CD4-positive, alpha-beta T cell treated with Interleukin-4 for 4 hours (primary cell): Measurements from ENCODE around the gene DIS3.
"Not testable (repeated sequence)": the region's sequence is repeated elsewhere in the genome, so short reads cannot be mapped to it uniquely, and the experiment has no call there.

Source experiments
- DNase-seq: peaks from one replicate; pipeline ENCODE4 v3.0.0-alpha.2; 2020

Gene DIS3, protein sequence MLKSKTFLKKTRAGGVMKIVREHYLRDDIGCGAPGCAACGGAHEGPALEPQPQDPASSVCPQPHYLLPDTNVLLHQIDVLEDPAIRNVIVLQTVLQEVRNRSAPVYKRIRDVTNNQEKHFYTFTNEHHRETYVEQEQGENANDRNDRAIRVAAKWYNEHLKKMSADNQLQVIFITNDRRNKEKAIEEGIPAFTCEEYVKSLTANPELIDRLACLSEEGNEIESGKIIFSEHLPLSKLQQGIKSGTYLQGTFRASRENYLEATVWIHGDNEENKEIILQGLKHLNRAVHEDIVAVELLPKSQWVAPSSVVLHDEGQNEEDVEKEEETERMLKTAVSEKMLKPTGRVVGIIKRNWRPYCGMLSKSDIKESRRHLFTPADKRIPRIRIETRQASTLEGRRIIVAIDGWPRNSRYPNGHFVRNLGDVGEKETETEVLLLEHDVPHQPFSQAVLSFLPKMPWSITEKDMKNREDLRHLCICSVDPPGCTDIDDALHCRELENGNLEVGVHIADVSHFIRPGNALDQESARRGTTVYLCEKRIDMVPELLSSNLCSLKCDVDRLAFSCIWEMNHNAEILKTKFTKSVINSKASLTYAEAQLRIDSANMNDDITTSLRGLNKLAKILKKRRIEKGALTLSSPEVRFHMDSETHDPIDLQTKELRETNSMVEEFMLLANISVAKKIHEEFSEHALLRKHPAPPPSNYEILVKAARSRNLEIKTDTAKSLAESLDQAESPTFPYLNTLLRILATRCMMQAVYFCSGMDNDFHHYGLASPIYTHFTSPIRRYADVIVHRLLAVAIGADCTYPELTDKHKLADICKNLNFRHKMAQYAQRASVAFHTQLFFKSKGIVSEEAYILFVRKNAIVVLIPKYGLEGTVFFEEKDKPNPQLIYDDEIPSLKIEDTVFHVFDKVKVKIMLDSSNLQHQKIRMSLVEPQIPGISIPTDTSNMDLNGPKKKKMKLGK

DNA sequence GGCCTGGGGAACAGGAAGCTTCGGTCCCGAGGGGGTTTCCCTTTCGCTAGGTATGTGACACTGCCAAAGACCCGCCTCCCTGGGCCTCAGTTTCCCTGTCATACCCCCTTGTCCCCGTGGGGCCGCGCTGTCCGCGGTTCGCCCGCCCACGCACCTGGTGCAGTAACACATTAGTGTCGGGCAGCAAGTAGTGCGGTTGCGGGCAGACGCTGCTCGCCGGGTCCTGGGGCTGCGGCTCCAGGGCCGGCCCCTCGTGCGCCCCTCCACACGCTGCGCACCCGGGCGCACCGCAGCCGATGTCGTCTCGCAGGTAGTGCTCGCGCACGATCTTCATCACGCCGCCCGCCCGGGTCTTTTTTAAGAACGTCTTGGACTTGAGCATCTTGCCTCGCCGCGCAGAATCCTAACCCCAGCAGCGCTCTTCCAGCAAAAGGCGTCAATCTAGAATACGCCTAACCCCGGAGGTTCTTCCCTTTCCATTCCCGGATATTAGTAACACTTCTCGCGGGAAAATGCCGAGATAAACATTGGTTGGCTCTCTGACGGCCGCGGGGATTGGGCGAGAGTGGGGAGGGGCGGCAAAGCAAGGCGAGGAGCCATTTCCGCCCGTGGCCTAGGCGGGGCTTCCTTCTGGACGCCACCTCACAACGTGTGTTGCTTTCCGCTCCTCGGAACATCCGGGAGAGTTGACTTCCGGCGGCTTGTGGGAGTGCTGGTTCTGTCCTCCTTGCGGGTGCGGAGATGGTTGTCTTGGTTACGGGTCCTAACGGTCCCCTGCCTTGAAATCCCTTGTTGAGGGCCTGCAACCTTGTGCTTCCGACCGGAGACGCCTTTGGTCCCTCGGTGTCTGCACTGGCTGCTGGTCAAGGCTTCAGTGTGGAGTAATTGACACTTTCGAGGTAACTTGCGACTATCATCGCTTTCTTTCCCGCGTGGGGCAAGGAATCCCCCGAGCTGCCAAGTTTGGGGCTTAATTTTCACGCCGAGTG lies at the start of gene DIS3, which contains the start of gene PIBF1:
Gene DIS3 (minus strand): TSS at position 450 of the 989 bp plus-strand sequence. CDS start 68 bp downstream, at position 382.
Gene PIBF1 (plus strand): TSS at position 683 of the 989 bp plus-strand sequence. CDS start 1,337 bp downstream, outside the sequence.
- peak; percentile 96 for DNase-seq

DNA sequence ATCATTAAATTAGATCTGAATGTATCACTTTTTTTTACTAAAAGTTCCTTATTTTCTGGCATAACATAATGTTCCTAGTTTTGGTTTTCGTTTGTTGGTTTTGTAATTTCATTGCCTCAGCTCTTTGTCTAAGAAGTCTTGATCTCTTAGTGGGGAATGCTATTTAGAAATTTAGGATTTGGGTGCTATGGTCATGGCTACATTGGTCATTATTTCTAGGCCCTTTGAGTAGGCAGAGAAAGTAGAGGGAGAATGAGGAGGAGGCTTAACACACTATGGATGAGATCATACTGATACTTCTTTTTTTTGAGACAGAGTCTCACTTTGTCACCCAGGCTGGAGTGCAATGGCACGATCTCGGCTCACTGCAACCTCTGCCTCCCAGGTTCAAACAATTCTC lies 42.0 kb upstream of the DIS3 start:
- DNase-seq, result no peak

DNA sequence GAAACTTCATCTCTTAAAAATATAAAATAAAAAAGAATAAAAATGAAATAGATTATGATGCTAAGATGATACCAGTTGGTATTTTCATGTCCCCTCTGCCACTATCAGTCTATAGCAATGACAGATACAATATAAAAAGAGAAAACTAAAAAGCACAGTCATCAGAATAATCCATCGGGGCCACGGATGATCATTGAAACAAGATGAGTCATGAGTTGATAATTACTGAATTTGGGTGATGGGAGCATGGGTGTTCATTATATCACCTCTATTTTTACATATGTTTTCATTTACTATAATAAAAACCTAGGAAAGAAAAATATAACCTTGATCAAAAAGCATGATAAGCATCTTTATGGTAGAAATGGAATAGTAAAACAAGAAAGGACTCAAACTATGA lies 41.4 kb upstream of the DIS3 start:
- no peak for DNase-seq

DNA sequence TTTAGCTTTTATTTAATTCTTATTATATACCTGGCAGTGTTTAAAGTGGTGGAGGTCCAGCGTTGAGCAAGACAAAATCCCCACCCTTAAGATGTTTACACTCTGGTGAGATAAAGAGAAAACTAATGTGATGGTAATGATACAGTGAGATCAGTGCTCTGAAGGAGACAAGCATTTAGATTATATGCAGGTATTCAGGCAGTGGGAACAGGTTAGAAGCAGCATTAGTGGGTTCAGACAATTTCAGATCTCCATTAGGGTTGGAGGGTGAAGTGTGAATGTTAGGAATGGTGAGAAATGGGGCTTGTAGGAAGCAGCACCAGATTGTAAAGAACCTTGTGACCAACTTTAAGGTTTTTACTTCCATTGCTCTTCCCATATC lies 39.2 kb upstream of the DIS3 start:
- DNase-seq, result no peak

DNA sequence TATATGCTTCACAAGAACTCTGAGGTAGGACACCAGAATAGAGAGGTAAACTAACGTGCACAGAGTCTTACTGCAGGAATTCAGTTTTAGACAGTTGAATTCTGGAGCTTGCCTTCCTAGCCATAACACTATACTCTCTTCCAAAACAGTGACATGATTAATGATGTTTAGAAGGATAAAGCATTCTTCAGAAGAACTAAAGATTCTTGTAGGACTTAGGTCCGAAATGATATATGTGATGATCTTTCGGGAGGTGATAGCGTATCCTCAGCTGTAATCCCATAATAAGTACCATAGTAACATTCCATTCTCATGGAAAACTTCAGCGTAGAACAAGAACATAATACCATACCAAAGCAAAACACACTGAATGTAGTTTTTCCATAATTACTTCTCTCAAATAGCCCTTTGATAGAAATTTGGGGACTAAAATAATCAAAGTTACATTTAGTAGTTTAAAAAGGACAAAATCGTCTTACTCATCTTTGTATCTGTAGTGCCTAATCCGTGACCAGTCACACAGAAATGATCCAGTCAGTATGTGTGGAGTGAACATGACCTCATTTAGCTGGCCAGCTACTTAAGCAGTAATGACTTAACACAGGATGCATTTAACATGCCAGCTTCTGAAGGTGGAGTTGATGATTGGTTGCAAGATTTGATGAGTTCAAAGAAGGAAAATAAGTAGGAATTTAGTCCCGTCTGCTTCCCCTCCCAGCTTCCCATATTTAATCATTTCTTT lies 38.6 kb upstream of the DIS3 start:
- DNase-seq, result no peak

DNA sequence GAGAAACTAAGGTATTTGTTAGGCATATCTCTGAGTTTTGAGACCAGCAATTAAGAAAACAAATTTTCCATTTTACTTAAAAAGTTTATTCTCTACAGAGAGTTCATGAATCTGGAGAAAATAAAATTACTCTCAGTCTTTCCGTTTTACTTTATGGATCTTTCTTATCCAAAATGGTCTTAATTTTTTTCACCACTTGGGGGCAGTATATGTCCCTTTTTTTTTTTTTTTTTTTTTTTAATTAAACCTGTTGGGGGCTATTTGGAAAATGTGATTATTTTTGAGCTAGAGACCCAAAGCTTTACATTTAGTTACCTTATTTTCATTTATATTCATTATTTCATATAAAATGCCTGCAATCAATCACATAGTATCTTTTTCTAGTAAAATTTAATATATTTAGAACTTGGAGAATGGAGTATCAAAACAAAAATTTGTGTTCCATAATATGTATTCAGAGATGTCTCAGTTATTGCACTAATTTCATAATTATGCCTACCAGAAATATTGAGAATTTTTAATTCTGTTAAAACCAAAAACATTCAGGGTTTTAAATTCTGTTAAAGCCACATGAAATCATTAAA lies 27.3 kb upstream of the DIS3 start:
- DNase-seq, result peak; percentile 12

DNA sequence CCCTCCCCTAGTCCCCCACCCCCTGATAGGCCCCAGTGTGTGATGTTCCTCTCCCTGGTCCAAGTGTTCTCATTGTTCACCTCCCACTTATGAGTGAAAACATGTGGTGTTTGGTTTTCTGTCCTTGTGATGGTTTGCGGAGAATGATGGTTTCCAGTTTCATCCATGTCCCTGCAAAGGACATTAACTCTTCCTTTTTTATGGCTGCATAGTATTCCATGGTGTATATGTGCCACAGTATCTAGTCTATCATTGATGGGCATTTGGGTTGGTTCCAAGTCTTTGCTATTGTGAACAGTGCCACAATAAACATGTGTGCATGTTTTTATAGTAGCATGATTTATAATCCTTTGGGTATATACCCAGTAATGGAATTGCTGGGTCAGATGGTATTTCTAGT lies 24.8 kb upstream of the DIS3 start:
- DNase-seq, result not testable (repeated sequence)

DNA sequence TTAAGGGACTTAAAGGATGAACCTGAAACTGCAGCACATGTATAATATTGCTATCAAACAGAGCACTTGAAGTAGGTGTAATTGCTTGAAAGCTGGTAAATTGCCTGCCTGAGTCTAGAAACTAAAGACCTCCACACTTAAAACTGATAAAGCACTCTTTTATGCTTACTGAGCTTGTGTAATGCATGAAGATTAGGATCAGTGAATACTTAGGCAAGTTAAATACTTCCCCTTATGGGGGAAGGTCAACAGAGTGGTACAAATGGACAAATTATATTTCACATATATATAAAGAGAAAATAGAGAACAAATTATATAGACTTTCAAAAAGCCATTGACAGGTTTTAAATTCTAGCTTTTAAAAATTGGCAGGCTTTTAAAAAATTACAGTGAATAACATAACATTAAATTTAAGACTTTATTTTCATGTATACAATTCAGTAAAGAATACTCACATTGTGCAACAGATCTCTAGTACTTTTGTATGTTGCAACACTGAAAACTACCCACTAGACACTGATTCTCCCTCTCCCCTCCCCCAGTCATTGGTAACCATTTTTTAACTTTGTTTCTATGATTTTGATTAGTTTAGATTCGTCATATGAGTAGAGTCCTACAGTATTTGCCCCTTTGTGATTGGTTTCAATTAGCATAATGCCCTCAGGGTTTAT lies 24.1 kb upstream of the DIS3 start:
- no peak for DNase-seq

DNA sequence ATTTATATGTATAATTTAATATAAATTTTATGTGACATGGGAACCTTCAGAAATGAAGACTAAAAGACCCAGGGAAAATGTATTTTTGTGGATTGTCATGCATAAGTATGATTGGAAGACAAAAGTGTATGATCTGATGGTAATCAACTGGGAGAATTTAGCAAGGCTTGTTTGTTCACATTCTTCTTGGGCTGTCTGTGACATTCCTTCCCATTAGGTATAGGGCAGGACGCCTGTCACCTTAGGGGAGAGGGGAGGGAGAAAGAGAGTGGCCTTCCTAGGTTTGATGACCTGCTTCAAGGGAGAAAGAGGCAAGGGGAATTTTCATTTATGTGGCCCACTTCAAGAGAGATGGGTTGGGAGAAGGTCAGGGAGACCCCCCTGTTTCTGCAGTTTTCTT lies 22.6 kb upstream of the DIS3 start:
- DNase-seq, result no peak

DNA sequence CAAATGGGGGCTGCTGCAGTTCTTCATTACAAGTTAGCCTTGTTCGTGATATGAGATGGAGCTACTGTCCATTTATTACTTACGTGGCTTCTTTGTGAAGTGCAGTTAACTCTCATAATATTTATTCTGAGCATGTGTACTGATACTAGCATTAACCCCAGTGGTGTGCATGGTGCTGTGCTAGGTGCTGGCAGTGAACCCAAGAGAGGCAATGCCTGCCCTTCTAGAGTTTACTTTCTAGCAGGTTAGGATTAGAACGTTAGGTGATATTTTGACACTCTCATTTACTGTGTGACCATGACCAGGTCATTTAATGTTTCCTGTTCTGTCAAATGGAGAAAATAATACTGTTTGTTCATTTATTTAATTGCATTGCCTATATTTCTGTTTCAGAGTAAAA lies 17.1 kb upstream of the DIS3 start:
- no peak for DNase-seq

DNA sequence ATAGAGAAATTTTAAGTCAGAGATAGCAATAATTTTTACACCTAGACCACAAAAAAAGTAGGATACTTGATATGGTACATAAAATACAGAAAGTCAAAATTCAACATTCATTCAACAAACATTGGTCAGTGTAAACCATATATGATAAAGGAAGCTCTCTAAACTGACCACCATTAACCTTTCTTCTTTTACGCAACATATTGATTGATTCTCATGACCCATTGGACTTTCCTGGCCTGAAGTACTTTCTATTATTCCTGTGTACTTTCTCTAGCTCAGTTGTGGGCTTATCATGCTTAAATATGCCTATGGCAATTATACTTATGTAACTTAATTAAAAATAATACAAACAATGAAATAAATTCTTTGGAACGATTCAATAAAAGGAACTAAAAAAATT lies 10.9 kb upstream of the DIS3 start:
- DNase-seq, result no peak

DNA sequence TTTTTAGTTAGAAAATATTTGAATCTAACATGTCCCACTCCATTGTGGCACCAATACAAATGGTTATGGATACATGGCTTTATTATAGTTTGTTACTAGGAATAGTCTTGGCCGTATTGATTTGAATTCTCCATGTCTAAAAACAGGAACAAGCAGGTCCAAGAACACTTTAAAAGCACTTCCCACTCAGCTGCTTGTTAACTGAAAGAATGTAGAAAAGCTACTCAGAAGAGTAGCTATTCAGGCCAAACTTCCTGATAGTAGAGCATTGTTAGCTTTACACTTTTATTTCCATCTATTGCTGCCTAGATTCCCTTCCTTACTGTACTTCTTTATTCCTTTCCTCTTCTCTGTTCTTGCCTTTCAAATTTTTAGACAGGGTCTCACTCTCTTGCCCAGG lies 7.1 kb upstream of the DIS3 start:
- DNase-seq, result no peak

DNA sequence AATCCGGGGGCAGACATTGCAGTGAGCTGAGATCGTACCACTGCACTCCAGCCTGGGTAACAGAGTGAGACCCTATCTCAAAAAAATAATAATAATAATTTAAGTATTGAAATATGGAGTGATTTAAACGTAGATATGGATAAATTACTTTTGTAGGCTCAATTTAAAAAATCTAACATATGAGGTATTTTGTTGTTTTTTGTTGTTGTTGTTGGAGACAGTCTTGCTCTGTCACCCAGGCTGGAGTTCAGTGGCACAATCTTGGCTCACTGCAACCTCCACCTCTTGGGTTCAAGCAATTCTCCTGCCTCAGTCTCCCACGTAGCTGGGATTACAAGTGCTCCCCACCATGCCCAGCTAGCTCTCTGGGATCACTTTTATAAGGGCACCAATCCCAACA lies 3.0 kb upstream of the DIS3 start:
- not testable (repeated sequence) for DNase-seq

DNA sequence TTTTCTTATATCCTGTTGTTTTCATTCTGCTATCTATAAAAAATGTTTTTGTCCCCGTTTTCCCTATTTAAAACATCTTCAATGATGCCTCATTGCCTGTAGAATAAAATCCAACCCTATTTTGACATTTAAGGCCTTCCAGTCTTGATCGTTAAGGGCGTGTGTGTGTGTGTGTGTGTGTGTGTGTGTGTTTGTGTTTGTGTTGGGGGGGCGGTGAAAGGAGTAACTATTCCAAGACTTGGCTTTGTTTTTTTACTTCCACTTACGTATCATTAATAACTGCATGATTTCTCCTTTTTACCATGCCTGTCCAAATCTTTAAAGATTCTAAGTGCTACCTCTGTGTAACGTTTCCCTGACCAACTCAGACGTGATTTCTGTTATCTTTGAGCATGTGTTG lies 1.0 kb upstream of the DIS3 start:
- DNase-seq, result peak; percentile 6

DNA sequence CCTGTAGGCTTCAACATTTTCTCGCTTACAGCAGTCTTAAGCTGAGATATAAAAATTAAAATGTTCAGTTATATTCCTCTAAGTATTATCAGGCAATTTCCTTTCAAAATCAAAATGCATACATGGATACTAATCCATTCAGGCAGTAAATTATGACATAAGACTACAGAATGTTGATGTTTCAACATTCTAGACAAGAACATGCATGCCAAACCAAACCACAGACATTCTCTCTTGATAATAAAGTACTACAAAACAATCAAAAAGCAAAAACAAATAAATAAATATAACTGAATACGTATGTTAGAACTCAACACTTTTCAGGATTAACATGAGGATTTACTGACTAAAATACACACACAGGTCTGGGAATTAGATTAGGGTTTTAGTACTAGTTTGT lies 7.7 kb downstream of the DIS3 start:
- DNase-seq, result no peak

DNA sequence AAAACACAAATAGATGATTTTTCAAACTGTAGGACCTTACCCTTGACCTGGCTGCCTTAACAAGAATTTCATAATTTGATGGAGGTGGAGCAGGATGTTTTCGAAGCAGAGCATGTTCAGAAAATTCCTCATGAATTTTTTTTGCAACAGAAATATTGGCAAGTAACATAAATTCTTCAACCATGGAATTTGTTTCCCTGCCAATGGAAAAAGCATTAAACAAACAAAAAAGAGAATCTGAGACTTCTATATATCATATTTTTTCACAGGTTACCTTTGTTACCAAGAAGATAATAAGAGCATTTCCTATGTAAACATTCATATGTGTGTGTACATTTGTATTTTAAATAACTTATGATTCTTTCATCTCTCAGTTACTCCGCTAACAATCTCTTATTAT lies 18.3 kb downstream of the DIS3 start:
- DNase-seq, result no peak

DNA sequence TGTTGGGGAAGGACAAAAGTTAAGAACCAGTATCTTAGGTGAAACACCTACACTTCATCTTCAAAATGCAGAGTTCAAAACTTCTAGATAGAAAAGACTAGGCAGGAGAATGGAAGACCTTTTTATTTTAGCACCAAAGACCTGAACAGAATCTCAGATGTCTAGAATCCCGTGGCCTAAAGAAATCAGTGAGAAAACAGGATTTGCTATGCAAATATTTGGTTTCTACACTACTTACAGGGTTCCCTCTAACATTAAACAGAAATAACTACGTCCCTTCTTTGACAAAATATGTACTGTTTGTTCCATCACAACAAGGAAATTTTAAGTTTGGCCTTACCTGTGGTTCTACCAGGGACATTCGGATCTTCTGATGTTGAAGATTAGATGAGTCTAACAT lies 21.5 kb downstream of the DIS3 start:
- no peak for DNase-seq

DNA sequence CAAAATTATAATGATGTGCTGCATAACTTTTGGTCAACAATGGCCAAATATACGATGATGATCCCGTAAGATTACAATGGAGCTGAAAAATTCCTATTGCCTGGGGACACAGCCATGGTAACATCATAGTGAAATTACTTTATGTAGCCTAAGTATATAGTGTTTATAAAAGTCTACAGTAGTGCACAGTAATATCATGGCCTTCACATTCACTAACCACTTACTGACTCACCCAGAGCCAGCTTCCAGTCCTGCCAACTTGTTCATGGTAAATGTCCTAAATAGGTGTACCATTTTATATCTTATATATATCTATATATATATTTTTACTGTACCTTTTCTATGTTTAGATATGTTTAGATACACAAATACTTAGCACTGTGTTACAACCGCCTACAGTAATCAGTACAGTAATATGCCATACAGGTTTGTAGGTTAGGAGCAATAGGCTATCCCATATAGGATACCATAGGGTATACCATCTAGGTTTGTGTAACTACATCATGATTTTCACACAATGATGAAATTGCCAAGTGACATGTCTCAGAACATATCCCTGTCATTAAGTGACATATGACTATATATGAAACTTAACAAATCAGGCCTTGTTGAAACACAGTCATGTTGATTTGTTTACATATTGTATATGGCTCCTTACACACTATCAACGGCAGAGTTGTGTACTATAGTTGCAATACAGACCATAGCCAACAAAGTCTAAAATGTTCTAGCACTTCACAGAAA lies 23.7 kb downstream of the DIS3 start:
- DNase-seq, result no peak

DNA sequence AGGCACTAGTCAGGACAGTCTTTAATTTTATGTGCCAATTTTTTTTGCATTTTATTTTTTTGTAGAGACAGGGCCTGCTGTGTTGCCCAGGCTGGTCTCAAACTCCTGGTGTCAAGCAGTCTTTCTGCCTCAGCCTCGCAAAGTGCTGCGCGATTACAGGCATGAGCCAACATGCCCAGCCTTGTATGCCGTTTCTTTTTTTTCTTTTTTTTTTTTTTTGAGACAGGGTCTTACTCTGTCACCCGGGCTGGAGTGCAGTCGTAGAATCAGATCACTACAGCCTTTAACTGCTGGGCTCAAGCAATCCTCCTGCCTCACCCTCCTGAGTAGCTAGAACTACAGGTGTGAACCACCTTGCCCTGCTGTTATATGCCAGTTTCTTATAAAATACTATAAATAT lies 27.6 kb downstream of the DIS3 start:
- no peak for DNase-seq

DNA sequence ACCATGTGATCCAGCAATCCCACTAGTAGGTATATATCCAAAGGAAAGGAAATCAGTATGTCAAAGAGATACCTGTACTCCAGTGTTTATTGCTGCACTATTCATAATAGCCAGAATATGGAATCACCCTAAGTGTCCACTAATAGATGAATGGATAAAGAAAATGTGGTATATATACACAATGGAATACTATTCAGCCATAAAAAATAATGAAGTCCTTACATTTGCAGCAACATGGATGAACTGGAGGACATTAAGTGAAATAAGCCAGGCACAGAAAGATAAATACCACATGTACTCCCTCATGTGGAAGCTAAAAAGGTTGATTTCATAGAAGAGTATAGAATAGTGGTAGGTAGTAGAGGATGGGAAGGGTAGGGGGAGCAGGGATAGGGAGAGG lies 30.5 kb downstream of the DIS3 start:
- no peak for DNase-seq
